ENCODE data around the gene GRP.

GRP gene

GRCh38 chr18:59219672-59220163 is at the start of gene GRP:
Gene GRP (plus strand): TSS chr18:59220158. CDS start chr18:59220266, 108 bp downstream.
- DNase-seq: no peak

GRCh38 chr18:59172664-59173249 is 47.2 kb upstream of the GRP start:
- DNase-seq: no peak

GRCh38 chr18:59177485-59177884 is 42.5 kb upstream of the GRP start:
- DNase-seq: no peak

DNA sequence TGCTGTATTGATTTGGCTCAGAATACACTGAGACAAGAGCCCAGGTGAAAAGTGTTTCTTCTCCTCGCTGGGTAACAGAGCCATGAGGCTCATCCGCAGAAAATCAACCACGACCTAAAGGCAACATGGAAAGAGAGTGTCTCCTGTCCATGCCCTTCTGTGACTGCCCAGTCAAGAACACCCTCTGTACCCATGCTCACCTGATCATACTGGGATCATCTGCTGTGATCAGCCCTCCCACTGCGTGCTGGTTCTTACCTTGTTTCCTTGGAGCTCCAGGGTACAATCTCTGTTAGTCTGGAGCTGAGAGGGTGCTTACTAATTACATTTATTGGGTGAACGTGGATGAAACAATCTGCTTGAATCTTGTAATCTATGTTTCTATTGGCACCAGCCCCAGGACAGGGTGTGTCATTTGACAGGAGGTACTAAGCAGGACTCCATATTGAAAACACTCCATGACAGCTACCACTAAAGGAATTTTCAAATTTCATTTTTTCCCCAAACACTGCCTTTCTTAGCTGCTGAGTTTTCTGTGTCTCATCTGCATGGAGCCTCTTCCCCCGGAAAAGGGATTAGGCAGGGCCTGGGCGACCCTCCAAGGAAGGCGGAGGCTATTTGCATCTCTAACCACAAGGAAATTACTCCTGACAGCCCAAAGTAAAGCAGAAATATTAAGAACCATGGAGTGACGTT is 39.7 kb upstream of the GRP start:
- DNase-seq: no peak

- DNase-seq: no peak
Observed at GRCh38 chr18:59182673-59183072, 37.3 kb upstream of the GRP start.

- DNase-seq: no peak
Observed at GRCh38 chr18:59189008-59189407, 30.9 kb upstream of the GRP start.

DNA sequence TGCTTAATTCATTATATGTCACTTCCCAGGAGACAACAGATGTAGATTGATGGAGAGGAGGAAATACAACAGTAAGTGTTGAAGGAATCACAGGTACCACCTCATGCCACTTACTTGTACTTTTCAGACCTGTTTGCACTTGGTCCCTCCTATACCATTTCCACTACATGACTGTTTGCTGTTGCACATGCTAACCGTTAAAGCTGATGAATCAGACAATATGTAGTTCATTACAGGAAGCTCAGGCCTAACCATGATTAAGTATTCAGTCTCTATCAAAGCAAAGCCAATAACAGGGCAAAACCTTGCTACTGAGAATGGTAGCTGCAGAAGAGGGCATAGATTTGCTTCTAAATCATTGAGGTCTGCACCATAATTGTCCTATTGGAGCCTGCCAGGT is 30.2 kb upstream of the GRP start:
- no peak for DNase-seq

- no peak for DNase-seq
Observed at GRCh38 chr18:59196161-59196725, 23.7 kb upstream of the GRP start.

GRCh38 chr18:59197636-59198035 is 22.3 kb upstream of the GRP start:
- DNase-seq: no peak

DNA sequence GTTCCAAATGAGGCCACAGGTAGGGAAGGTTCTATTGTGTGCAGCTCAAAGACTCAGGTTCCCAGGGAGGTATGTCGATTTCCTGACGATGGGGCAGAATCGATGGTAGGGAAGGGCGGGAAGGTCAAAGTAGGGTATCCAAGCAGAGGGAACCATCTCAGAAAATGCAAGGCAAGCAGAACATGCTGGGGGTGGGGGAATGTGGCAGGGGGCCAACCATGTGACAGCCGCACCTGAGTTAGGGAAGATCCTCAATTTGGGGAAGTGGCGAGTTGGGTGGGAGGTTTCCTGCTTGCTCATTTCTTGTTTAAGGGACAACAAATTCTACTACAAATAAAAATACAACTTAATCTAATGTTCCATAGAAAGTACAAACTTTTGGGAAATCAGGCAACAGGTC is 21.7 kb upstream of the GRP start:
- DNase-seq: no peak

GRCh38 chr18:59200787-59201186 is 19.2 kb upstream of the GRP start:
- no peak for DNase-seq

GRCh38 chr18:59202258-59202820 is 17.6 kb upstream of the GRP start:
- DNase-seq: no peak

GRCh38 chr18:59207506-59207905 is 12.5 kb upstream of the GRP start:
- DNase-seq: no peak

GRCh38 chr18:59208602-59209125 is 11.3 kb upstream of the GRP start:
- DNase-seq: no peak

DNA sequence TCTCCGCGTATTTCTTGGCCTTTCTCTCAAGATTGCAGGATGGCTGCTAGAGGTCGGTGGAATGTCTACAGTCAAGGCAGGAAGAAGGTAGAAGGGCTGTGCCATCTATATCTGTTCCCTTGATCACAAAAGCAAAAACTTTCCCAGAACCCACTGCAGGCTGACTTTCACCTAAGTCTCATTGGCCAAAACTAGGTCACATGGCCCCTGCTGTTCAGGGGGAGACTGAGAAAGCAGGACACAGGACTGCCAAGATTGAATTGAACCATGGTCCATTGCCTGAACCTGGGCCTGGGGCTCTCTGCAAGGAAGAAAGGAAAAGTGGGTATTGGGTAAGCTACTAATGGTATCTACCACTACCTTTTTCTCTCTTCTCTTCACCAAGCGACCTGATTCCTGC is 9.7 kb upstream of the GRP start:
- no peak for DNase-seq

DNA sequence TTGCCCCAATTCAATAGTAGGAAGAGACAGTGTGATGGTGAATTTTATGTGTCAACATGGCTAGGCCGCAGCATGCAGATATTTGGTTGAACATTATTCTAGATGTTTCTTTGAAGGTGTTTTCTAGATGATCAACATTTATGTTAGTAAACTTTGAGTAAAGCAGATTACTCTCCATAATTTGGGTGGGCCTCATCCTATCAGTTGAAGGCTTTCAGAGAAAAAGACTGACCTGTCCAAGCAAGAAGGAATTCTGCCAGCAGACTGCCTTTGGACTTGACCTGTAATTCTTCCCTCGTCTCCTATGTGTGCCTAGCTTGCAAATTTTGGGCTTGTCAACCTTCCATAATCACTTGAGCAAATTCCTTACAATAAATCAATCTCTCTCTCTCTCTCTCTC is 8.3 kb upstream of the GRP start:
- no peak for DNase-seq

- DNase-seq: no peak
Observed at GRCh38 chr18:59218018-59218417, 1.9 kb upstream of the GRP start.

- no peak for DNase-seq
Observed at GRCh38 chr18:59220164-59220783, 316 bp downstream of the GRP start.

DNA sequence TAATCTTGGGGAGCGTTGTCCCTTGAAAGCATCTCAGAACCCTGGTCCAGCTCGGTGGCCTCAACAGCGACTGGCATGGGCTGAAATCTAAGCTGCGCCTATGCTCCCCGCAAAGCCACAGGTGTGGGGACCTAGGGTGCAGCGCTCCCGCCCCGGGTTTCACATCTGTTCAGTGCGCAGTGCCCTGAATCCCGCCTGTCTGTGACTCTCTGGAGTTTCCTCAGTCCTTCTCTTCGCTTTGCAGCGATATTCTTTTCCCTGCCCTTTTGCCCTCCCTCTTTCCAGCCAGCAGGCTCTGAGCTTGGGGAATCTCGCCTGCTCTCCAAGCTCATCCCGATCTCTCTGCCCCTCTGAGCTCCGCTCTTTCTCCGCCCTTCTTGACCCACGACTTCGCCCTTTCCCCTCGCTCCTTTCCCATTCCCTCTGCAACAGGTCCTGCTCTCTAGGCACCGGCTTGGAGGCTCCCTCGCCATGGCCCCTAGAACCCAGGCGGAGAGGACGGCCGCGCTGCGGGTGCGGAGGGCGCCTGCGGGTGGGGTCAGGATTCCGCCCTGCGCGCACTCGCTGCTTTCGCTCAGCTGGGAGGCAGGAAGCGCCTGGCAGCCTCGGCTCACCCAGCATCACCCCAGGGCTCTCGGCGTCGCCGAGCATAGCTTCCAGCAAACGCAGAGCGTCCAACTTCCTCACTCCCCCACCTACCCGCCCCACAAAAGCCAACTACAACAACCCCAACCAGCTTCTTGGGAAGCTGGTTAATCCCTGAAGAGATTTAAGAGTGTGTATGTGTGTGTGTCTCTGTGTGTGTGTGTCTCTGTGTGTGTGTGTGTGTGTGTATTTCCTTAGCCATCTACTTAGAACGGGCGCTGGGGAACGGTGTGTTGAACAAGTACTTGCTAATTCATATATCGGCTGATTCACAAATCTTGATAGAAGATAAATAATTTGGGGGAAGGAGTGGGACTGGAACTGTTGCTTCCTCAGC is 1.1 kb downstream of the GRP start:
- no peak for DNase-seq

- no peak for DNase-seq
Observed at GRCh38 chr18:59222341-59222740, 2.4 kb downstream of the GRP start.

DNA sequence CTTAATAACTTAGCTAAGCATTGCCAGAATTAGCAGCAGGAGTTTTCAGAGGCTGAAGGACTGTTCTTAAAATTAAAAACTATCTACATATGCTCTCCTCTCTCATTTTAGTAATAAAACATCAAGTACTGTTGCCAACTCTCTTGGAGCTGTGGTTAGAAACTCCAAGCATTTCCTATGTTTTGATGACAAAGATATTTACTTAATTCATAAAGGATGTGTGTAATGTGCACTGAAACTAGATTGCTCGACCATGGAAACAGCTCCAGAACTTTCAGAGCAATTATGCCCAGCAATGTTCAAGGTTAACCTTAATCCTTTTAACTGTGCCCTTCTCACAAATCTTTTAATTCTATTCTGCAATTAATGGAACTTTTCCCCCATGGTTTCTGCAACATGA is 8.4 kb downstream of the GRP start:
- DNase-seq: no peak

GRCh38 chr18:59229191-59229590 is 9.2 kb downstream of the GRP start:
- no peak for DNase-seq
